ENCODE measurements around the gene MAPKAP1.
"Not testable (repeated sequence)": the region's sequence is repeated elsewhere in the genome, so short reads cannot be mapped to it uniquely, and the experiment has no call there.

MAPKAP1 gene

DNA sequence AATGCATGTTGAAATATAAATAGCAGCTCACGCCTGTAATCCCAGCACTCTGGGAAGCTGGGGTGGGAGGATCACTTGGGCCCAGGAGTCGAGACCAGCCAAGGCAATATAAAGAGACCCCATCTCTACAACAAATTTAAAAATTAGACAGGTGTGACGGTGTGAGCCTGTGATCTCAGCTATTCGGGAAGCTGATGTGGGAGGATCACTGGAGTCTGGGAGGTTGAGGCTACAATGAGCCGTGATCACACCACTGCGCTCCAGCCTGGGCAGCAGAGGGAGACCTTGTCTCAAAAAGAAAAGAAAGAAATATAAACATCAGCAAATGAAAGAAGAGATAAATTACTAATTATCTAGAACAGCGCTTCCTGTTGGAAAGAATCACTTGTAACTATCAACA, 105.0 kb downstream of the MAPKAP1 start:
- DNase-seq, result no peak

GRCh38 chr9:125600194-125600593, 106.8 kb downstream of the MAPKAP1 start:
- DNase-seq, result no peak

GRCh38 chr9:125594223-125594610, 112.8 kb downstream of the MAPKAP1 start:
- DNase-seq, result no peak

DNA sequence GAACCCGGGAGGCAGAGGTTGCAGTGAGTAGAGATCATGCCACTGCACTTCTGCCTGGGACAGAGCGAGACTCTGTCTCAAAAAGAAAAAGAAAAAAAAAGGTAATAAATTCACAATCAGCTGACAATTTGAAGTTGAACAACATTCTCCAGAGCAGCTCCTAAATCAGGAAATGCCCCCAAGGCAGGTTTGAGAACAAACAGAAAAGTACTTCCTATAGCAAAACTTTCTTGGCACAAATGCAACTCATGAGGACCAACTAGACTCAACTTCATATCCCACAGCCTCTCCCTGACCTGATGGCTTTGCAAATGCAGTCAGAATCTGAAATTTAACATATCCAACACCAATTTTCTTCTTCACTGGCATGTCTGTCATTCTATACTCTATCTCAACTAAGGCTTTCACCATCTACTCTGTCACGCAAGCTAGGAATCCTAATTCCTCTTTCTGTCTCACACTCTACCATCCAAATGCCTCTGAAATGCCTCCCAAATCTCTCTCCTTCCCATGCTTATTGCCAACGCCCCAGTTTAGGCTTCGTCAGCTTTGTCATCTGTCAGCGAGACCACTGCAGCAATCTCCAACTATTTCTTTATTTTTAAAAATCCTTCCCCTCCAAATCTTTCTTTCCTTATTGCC, 113.3 kb downstream of the MAPKAP1 start:
- DNase-seq, result no peak

- no peak for DNase-seq
Measured at GRCh38 chr9:125591888-125592287, 115.1 kb downstream of the MAPKAP1 start.

DNA sequence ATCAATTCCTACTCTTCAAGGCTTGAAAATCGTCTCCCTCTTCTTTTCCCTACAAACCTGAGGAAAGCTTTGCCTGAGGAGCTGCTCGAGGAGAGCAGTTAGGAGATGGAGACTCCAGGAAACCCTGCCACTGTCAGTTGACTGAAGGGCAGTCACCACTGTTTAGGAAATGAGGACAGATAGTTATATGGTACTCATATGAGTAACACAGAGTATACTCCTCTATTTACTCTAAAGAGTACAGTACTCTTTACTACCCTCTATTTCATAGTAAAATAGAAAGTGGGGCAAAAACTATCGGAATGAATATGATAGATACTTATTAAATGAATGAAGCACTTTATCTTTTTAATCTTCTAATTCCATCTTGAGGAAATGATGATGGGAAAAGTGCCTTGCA, 115.8 kb downstream of the MAPKAP1 start:
- DNase-seq, result no peak

GRCh38 chr9:125589287-125589686, 117.7 kb downstream of the MAPKAP1 start:
- no peak for DNase-seq

- no peak for DNase-seq
Measured at GRCh38 chr9:125587819-125588460, 119.1 kb downstream of the MAPKAP1 start.

DNA sequence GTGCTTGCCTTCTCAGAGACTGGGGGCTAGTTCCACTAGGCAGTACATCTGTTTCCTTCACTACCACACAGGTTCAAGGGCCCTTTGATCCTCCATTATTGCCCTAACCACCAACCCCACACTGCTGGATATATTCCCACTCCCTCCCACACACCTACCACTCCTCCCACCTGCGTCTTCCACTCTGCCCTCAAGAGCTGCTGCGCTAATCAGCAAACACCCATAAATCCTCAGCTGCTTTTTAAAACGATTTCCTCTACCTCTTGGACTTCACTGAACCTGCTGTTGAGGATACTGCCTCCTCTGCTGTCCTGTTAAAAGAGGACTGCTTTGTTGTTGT, 120.9 kb downstream of the MAPKAP1 start:
- DNase-seq, result peak; percentile 83

DNA sequence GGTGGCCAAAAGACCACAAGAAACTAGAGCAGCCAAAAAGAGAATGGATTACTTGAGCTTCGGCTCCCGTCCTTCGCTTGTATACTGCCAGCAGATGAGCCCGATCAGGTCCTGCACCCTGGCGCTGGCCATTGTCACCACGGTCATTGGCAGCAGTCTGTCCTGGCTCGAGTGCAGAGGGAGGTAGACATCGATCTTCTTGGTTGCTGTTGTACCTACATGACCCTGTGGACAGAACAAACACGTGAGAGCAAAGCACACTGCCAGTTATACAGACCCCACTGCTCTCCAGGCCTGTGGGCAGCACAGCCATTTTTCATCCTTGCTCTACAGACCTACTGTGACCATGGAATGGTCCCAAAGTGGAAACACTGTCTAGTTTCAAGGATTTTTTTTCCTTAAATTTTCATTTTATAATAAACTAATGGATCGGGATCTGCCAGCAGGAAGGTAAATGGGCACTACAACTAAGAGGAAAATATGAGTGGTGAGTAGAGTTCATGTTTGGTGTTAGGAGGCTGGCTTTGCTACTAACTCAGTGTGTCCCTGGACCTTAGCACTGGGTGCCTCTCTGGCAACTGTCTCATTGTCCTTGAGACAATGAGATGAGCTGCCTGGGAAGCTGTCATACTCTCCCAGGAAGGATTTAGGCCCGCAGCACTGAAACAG, 121.4 kb downstream of the MAPKAP1 start:
- no peak for DNase-seq

GRCh38 chr9:125580701-125581286, 126.2 kb downstream of the MAPKAP1 start:
- no peak for DNase-seq

- no peak for DNase-seq
Measured at GRCh38 chr9:125579030-125579932, 127.7 kb downstream of the MAPKAP1 start.

DNA sequence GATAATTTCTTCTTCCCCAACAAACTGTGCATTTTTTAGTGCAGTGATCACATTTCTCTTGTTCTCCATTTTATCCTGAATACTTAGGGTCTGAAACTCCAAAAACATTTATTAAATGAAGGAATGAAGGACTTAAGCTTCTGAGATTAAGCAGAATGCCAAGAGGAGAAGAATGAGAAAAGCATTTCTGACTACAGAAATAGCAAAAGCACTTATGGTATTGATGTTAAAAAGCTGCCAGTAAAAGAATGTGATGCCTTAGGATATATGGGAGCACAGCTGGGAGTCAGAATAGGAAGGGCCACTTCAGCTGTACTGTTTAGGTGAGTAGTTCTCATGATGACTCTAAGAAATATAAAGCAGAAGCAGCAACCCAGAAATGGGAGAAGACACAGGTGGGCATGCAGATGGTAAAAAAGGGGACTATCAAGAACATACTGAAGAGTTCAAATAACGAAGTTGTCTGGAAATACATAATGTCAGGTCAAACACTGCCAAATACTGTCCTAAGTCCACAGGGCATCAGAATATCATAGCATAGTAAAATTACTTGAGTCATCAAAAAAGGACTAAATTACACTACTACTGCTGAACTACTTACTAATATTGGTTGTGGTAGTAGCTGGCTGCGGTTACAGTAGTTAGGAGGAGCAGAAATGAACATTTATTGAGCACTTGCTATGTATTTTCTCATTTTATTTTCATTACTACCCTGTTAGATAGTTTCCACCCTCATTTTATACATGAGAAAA, 132.7 kb downstream of the MAPKAP1 start:
- DNase-seq, result no peak

DNA sequence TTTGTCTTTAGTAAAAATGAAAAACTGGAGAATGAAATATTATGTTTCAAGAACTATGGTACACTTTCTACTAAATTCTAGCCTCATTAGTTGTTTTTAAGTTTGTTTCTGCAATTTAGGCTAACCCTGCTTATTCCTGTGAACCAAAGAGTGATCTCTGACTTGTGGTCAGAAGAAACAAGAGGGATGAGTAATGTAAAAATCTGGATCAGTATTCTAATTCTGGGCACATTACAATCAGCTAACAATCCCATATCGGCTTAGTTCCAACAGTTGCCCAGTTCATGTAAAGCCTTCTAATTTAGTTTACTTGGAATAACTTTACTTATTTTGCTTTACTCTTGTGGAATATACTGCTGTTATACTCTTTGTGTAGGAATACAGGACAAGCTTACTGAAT, 134.5 kb downstream of the MAPKAP1 start:
- not testable (repeated sequence) for DNase-seq

DNA sequence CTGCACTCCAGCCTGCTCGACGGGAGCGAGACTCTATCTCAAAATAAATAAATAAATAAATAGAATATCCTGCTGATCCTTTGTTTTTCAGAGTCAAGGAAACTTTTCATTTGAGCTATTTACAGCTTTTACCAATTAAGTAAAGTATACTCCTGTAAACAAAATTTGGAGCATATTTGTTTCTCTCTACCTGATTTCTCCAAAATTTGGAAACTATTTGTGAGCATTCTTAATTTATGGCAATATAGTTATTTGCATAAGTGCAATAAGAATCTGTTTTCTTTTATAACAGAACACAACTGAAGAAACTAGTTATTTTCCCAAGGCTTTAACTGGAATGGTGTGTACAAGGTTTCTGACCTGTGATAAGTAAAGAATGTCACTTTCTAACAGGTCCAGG, 135.2 kb downstream of the MAPKAP1 start:
- not testable (repeated sequence) for DNase-seq

- no peak for DNase-seq
Measured at GRCh38 chr9:125570246-125570645, 136.8 kb downstream of the MAPKAP1 start.

DNA sequence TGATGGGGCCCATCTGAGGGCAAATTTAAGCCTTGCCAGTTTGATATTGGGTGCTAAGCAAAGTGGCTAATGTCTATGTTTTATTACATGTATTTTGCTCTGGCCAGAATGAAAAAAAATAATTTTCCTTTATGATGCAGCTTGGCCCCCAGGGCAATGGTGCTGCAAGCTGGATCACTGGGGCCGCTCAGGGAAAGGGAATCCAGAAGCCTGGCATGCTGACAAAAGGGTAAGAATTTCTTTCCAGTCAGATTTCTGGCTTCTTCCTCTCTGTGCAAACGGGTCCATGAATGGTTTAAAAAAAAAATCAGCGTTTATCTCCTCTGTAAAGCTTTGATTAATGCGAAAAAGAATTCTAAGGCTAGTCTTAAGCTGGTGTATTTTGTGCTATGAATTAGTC, 138.4 kb downstream of the MAPKAP1 start:
- no peak for DNase-seq

- not testable (repeated sequence) for DNase-seq
Measured at GRCh38 chr9:125566051-125566450, 141.0 kb downstream of the MAPKAP1 start.

GRCh38 chr9:125565126-125565525, 141.9 kb downstream of the MAPKAP1 start:
- DNase-seq, result no peak

DNA sequence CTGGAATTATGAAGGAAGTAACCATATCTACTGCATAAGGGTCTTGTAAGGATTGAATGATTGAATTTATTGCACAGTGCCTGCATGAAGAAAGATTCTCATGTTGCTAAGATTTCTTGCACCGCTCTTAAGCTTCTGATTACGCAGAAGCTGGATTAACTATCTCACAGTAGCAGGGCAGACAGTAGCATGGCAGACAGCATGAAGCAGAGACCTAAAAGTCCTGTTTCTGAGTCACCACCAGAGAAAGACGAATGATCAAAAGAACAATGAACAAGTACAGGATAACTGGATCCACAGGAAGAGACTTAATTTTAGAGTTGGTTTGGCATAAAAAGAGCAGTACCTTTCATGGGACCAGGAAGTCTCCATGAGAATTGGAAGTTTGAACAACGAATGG, 142.4 kb downstream of the MAPKAP1 start:
- DNase-seq, result no peak

- no peak for DNase-seq
Measured at GRCh38 chr9:125561509-125562148, 145.4 kb downstream of the MAPKAP1 start.

GRCh38 chr9:125559894-125560293, 147.1 kb downstream of the MAPKAP1 start:
- DNase-seq, result no peak

Measured in DMS153 (cell line).